ENCODE measurements around the gene IL1R1.

DNA sequence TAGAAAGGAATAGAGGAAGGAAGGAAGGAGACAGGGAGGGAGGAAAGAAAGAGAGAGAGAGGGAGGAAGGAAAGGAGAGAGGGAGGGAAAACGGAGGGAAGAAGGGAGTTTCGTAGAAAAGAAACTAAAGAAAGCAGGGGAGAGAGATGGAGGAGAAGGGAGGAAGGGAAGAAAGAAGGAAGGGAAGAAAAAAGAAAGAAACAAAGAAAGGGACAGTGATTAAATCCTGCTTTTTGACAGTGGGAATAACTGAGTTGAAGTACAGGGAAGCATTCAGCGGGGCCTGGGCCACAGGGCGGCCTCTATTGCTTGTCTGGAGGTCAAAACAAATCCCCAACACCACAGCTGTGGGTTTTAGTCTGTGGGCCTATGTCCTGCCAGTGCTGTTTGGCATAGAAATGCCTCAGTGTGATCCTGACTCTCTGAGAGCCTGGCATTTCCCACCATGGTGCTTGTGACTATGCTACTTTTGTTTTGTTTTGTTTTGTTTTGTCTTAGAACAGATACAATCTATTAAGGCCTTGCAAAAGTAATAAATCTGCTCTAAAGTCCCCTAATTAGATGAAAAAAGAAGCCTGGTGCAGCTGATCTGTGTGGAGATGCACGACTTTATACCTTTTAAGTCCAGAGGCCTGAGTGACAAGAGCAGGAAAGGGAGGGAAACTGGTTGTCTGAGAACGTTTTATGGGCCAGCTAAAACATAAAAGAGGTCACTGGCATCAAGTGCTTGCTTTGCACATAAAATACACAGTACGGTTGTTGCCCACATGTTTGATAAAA lies 84.3 kb downstream of the IL1R1 start:
- TF ChIP-seq, protein P1, sequence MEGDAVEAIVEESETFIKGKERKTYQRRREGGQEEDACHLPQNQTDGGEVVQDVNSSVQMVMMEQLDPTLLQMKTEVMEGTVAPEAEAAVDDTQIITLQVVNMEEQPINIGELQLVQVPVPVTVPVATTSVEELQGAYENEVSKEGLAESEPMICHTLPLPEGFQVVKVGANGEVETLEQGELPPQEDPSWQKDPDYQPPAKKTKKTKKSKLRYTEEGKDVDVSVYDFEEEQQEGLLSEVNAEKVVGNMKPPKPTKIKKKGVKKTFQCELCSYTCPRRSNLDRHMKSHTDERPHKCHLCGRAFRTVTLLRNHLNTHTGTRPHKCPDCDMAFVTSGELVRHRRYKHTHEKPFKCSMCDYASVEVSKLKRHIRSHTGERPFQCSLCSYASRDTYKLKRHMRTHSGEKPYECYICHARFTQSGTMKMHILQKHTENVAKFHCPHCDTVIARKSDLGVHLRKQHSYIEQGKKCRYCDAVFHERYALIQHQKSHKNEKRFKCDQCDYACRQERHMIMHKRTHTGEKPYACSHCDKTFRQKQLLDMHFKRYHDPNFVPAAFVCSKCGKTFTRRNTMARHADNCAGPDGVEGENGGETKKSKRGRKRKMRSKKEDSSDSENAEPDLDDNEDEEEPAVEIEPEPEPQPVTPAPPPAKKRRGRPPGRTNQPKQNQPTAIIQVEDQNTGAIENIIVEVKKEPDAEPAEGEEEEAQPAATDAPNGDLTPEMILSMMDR (conservative IDR thresholded peaks at IDR 0.05 in 1 of 2, IDR thresholded peaks at IDR 0.05 in 1 of 2; ENCODE audit: extremely low read depth in 1 of 2, insufficient read depth in 1 of 2, low read depth in 1 of 2, low read length in 2 of 2), result no peak
- no peak for TF ChIP-seq EZH2 (IDR thresholded peaks at IDR 0.05; ENCODE audit: borderline replicate concordance, low read length)
